Measurements from ENCODE around the gene PPP1R2C. TPM values are rescaled to one million over a fixed set of nuclear protein-coding genes. Genes with fewer than 3 reads are reported as not detected.

Gene PPP1R2C
- not detected in 3 replicates for total RNA-seq

GRCh38 chrX:42778096-42778495 is at the start of gene PPP1R2C:
Gene PPP1R2C (minus strand): TSS chrX:42778163. CDS start chrX:42778079, 84 bp downstream.
- H3K4me1 Mint-ChIP-seq = peaks cover 14% of the 10 kb centered on the region
- TF ChIP-seq CTCF (IDR thresholded peaks at IDR 0.05; ENCODE audit: unreplicated experiment) = no peak
- H3K36me3 Mint-ChIP-seq = no peaks in the 10 kb centered on the region
- H3K4me3 Mint-ChIP-seq = no peak within 1 kb of the TSS
- H3K27ac Mint-ChIP-seq = no peak within 1 kb of the TSS
- H3K27me3 Mint-ChIP-seq (ENCODE audit: low read depth) = no peaks in the 10 kb centered on the region
- DNase-seq (ENCODE audit: low spot score in 2 of 2, unreplicated experiment in 2 of 2) = no peak
- peaks cover 19% of the 10 kb centered on the region for H3K9me3 Mint-ChIP-seq

GRCh38 chrX:42825201-42825600 is 47.2 kb upstream of the PPP1R2C start:
- Mint-ChIP-seq H3K27ac (no peak overlapping the region), H3K4me1 (no peaks in the 10 kb centered on the region), H3K27me3 (ENCODE audit: low read depth) (no peaks in the 10 kb centered on the region), H3K9me3 (peaks cover 24% of the 10 kb centered on the region), H3K4me3 (no peak overlapping the region), H3K36me3 (no peaks in the 10 kb centered on the region)
- TF ChIP-seq CTCF (IDR thresholded peaks at IDR 0.05; ENCODE audit: unreplicated experiment) = no peak
- no peak for DNase-seq (ENCODE audit: low spot score in 2 of 2, unreplicated experiment in 2 of 2)

- Mint-ChIP-seq H3K27me3 (ENCODE audit: low read depth) (no peaks in the 10 kb centered on the region), H3K9me3 (peaks cover 23% of the 10 kb centered on the region), H3K27ac (no peak overlapping the region), H3K4me1 (no peaks in the 10 kb centered on the region), H3K4me3 (no peak overlapping the region), H3K36me3 (no peaks in the 10 kb centered on the region)
- DNase-seq (ENCODE audit: low spot score in 2 of 2, unreplicated experiment in 2 of 2) = no peak
- TF ChIP-seq CTCF (IDR thresholded peaks at IDR 0.05; ENCODE audit: unreplicated experiment) = no peak
These were observed 46.6 kb upstream of the PPP1R2C start for GRCh38 chrX:42824541-42824940.

GRCh38 chrX:42823443-42823842 is 45.5 kb upstream of the PPP1R2C start:
- Mint-ChIP-seq H3K4me3 (no peak overlapping the region), H3K27ac (no peak overlapping the region), H3K4me1 (no peaks in the 10 kb centered on the region), H3K9me3 (peaks cover 26% of the 10 kb centered on the region), H3K27me3 (ENCODE audit: low read depth) (no peaks in the 10 kb centered on the region), H3K36me3 (no peaks in the 10 kb centered on the region)
- TF ChIP-seq CTCF (IDR thresholded peaks at IDR 0.05; ENCODE audit: unreplicated experiment) = no peak
- DNase-seq (ENCODE audit: low spot score in 2 of 2, unreplicated experiment in 2 of 2) = no peak

GRCh38 chrX:42821803-42822443 is 44.0 kb upstream of the PPP1R2C start:
- H3K4me3 Mint-ChIP-seq = no peak overlapping the region
- no peaks in the 10 kb centered on the region for H3K27me3 Mint-ChIP-seq (ENCODE audit: low read depth)
- no peak overlapping the region for H3K27ac Mint-ChIP-seq
- no peaks in the 10 kb centered on the region for H3K4me1 Mint-ChIP-seq
- peaks cover 27% of the 10 kb centered on the region for H3K9me3 Mint-ChIP-seq
- TF ChIP-seq CTCF (IDR thresholded peaks at IDR 0.05; ENCODE audit: unreplicated experiment) = no peak
- DNase-seq (ENCODE audit: low spot score in 2 of 2, unreplicated experiment in 2 of 2) = no peak
- no peaks in the 10 kb centered on the region for H3K36me3 Mint-ChIP-seq
